GM19372 (cell line): Measurements from ENCODE around the gene ST8SIA1.

Experiments
- ATAC-seq: cut with Tn5 transposase; IDR thresholded peaks from one replicate; pipeline ENCODE4 v1.9.1; 2021; ENCODE audit warnings: mild to moderate bottlenecking, low read depth, moderate library complexity; ENCODE audit not compliant: unreplicated experiment

The ST8SIA1 gene

DNA sequence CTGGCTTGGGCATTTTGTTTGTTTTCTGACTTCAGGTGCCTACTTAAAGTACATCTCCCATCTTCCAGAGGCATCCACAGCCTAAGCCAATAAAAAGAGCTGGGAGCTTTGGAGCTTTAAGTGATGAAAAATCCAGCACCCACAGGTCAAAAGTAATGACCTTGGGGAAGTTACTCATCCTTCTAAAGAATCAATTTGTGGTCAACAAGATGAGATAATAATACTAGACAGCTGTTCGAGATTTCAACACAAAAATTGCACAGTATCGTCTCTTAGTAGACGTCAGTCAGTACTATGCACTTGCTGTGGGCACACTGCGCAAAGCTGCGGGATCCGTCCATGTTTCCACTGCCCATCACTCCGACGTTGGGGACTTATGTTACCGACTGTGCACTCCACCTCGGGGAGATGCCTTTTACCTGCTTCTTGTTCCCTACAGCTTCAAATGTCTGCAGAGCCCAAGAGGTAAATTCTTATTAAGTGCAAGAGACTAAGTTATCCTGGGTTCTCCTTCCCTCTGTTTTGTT lies 1.3 kb downstream of the ST8SIA1 start:
- ATAC-seq: no peak

DNA sequence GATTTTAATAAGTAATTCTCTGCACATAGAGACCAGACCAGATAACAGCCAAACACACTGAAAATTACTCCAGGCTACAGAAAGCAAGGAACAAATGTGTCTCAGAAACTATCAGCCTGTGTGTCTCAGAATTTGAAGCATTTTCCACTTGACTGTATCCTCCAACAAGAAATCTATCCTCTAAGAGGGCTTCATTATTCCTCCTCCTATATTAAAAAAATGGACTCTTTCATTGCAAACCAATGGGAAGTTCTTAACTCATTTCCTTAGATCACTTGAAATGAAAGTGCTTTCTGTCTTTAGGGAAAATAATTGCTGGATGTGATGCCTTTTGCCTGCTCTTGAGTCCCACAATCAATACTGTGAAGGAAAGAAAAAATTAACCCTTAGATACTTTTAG lies 2.3 kb downstream of the ST8SIA1 start:
- ATAC-seq: no peak

DNA sequence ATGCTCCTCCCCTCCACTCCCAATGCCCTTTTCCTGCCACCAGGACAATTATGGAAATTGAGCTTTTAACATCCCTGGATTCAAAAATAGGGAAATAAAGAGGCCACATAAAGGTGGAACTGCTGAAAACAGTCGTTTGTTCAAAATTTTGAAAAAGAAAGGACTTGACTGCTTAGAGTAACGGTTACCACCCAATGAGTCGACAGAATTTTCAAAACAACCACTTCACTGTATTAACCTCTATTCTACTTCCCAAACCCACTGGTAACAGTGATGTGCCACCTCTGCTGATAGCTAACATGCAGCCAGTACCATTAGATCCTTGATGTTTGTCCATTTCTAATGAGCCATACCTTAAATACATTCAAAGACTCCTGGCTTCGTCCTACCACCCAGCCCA lies 4.9 kb downstream of the ST8SIA1 start:
- no peak for ATAC-seq

DNA sequence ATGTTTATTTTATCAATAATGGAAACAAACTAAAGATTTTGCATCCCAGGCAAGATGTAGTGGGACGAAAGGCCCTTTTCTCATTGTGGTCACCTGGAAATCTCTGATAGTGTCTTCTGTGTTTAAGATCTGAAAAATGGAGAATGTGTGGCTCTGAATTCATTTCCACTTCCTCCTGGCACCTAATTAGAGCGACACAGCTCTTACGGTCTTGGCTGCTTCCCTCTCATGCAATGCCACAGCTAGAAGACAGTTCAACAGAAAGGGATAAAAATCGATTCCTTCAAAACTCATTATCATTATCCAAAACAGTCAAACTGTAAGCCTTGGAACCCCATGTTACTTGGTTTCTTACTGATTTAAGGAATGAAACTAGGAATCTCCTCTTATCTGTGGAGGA lies 9.3 kb downstream of the ST8SIA1 start:
- no peak for ATAC-seq

DNA sequence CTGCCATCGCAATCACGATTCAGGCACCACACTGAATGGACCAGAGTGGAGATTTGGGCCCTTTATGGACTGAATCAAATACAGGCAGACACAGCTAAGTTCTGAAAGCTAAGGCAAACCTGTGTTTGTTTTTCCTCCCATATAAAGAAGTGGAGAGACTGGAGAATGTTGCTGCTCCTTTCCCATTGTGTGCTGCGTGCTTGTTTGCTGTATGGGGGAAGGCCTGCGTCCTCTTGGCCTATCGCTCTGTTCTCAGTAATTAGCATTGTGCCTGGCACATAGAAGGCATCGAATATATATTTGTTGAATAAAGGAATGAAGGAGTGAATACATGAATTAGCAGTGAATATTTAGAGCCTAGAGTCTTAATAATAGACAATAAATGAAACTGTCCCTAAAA lies 12.4 kb downstream of the ST8SIA1 start:
- no peak for ATAC-seq

DNA sequence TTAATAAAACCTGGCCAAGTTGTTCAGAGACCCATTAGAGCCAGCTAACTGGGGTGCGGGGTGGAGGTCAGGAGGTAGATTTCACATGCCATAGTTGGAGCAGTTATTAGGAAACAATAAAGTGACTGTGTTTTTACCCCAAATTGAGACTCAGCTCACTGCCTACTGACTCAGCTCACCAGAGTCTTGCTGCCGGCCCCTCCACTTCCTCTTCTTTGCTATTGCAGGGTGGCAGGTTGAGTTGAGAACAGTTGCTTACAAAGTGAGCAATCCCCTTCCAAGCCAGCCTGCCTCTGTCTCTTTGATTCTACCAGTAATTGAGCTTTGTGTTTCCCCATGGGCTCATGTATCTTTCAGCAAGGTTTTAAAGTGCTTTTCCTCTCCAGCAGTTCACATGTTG lies 12.9 kb downstream of the ST8SIA1 start:
- no peak for ATAC-seq

DNA sequence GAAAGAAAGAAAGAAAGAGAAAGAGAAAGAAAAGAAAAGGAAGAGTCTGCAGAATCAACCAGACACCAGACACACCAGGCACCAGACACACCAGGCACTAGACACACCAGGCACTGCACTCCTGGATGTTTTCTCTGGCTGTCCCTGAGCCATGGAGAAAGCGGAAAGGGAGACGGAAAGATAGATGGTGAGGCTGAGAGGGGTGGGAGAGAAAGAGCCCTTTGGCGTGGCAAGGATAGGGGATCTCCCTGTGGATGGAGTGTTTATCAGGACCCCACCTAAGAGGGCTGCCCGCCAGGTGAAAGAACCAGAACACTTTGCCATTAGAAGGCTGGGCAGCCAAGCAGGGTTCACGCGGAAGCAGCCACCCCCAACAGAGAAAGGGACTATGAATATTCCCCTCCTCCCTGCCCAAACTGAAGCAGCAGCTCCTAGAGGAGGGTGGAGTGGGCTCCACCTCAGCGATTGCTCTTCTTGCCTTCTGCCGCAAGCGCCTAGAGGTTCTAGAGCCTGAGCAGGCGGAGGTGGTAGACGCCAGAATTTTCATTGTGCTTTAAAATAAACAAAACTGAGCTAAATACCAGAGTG lies 13.4 kb downstream of the ST8SIA1 start:
- no peak for ATAC-seq

DNA sequence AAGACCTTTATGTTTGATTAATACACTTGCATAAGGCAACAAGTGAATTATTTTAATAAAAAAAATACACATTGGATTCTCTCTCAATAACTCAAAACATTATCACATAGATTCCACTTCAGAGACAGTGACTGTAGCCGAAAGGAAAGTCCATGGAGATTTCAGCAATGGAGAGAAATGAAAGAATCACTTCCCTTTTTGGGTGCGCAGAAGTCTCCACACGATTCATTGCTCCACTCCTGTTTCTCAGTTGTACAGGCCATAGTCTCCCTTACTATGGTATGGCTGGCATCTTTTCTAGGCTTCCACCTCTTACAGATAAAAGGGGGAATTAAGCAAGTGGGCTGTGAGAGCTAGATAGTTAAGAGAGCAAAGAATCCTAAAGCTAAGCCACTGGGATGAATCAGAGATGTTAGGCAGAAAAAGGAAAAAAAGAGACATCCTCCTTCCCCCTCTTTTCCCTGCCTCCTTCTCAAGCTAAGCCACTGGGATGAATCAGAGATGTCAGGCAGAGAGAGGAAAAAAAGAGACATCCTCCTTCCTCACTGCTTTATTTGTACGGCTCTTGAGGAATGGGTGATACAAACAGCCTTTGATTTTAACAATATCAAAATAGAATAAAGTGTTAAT lies 16.3 kb downstream of the ST8SIA1 start:
- no peak for ATAC-seq

DNA sequence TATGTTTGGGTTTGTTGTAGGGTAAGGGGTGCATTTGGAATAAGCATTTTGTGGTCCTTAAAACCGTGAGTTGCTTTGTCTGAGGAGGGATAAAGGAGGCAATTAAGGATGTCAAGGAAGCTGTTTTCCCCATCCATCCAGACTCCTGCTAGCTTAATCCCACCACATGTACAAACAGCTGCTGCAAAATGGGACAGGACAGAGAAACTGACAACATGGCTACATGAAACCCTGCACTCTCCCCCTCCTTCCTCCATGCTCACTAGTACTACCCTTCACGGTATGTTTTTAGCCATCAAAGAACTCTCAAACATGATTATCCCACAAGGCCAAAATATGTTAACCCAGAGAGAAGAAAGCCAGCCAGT lies 20.6 kb downstream of the ST8SIA1 start:
- no peak for ATAC-seq

DNA sequence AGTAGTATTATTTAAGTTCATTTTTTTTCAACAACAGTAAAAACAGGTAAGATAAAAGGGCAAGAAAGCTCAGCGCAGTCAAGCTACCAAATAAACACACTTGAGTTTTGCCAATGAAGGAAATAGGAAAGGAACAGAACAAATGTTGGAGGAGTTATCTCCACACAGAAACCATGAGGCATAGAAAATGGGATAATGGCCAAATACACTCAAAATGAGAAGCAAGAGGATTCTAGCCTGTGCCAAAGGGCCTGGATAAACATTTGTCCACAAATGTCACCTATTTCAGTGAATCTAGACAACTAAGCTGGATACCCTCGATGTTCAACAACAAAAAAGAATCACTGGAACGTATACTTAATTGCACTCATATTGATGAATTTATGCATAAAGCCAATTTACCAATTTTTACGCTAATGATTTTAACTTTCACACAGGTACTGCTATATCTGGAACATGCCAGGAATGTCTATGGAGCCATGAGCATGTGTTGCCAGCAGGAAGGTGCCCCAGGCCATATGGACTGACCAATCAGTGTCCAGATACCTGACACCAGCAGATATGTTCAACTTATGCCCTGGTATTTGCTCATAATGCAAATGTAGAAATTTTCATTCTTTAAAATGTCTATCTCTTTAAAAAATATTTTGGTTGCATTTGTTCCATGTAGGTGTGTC lies 21.1 kb downstream of the ST8SIA1 start:
- ATAC-seq: no peak

DNA sequence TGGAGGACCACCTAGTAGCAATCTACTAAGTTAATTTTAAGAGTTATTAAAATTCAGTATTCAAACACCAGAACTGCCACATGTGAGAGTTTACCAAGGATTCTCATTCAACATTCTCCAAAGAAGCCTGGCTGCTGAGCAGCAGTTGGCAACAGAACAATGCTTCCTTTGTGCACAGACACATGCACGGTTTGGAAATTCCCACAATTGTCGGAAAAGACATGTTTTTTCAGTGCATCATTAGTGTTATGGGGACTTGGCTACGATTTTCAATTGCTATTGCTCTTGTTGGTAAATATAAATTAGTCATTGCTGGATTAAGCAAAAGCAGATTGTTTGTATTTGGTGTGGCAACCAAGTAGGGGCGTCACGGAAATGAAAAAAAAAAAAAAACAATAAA lies 22.2 kb downstream of the ST8SIA1 start:
- ATAC-seq: no peak

DNA sequence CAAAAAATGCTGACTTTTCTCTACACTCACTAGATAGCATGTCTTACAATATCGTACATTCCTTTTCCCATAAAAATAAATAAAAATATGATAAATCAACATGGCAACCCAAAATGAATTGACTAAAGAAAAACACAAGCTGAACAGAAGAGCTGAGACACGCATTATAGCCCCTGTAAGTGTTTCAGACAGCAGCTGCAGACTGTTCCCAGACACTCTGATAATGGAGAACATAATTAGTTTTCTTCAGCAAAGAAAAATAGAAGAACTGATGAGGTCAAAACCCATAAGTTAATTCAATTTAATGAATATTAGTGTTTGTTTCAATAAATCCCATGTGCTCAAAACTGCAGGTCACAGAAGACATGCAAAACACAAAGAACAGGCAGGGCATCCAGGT lies 23.8 kb downstream of the ST8SIA1 start:
- ATAC-seq: no peak

DNA sequence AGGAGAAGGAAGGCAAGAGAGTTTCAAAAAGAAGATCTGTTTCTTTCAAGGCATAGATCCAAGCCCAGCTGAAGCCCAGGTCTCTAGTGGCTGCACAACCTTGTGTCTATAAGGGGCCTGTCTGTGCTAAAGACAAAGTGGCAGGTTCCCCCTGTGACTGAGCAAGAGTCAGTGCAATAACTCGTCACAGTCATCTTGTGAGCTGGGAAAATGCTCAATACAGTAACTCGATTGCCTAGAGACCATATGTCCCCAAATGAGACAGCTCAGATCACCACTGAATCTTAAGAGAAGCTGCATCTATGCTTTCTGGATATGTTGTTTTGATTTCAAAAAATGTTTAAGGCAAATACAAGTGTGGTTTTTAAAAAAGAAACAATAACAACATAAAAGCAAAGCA lies 24.2 kb downstream of the ST8SIA1 start:
- ATAC-seq: no peak

DNA sequence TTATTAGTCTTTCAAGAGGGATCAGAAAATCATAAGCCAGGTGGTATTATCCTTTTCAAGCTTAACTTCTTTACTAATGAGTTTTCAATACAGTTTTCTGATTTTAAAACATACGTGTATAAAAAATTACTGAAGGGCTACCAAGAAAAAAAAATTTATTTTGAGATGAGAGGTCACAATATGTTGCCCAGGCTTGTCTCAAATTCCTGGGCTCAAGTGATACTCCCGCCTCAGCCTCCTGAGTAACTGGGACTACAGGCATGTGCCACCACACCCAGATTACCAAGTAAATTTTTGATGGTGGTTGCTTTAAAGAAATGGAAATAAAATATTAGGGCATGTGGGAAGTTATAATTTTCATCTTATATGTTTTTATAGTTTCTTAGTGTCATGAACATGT lies 26.7 kb downstream of the ST8SIA1 start:
- ATAC-seq: no peak

DNA sequence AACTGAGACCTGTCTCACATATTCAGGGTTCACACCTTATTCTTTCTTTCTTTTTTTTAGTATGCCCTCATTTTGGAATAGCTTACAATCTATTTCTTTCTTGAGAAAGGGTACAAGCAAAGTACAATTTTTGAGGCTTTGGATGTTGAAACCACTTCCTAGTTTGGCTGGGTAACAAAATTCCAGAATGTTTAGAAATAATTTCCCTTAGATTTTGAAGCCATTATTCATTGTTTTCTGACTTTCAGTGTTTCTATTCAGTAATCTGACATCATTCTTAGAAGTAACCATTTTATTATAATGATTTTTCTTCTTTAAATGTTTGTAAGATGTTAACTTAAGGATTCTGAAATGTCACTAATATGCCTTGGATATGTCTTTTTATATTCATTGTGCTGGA lies 28.2 kb downstream of the ST8SIA1 start:
- no peak for ATAC-seq

DNA sequence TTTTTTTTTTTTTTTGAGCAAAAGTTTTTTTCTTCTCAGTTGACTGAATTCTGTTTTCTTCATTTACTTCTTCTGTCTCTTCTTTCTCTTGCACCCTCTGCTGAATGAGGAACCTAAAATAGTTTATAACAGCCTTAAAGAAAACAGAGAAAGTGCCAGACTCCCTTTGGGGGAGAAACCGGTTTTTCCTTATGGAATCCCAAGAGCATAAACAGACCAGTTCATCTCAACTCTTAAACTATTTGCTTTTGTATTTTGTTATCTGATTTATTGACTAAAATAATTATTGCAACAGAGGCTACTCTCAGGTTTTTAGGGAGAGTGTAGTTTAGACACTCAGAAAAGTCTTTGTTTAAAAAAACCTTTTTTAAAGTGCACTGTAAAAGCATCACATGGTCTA lies 30.2 kb downstream of the ST8SIA1 start:
- ATAC-seq: no peak

DNA sequence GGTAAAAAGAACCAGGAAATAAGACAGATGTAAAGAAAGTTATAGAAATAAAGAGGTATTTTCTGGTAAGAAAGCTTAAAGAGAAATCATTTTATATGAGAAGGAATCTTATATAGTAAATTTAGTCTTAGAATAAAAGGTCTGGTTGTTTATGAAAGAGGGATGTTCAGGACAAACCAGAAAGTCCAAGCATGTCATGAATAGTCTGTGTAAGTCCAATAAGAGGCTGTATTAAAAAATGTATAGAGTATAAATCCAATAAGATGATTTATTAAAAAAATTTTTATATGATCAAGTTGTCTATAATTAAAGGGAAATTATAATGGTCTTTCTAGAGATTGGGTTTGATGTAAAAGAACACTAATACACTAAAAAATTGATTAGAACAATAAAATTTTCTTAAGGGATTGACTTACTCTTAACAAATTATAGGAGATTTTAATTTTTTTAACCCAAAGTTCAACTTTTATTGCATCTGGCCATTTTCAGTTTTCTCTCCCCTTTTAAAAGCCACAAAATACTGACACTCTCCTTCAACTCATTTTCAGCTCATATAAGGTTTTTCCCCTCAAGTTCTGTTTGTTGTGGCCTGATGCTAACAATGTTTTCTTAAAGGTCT lies 35.1 kb downstream of the ST8SIA1 start:
- no peak for ATAC-seq

DNA sequence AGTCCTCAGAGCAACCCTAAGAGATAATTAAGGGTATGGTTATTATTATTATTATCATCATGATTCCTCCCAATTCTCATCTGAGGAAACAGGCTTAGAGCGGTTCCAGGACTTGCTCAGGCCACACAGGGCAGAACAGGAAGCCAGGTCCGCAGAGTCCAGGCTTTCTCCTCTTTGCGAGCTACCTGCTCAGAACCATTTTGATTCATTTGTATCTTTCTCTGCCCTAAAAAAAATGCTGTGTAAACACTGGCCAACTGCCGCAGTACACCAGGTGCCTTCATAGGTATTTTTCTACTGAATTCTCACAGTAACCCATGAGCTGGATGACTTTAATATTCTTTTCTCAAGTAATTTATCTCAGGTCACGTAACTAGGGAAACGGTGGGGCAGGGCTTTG lies 45.3 kb downstream of the ST8SIA1 start:
- no peak for ATAC-seq

DNA sequence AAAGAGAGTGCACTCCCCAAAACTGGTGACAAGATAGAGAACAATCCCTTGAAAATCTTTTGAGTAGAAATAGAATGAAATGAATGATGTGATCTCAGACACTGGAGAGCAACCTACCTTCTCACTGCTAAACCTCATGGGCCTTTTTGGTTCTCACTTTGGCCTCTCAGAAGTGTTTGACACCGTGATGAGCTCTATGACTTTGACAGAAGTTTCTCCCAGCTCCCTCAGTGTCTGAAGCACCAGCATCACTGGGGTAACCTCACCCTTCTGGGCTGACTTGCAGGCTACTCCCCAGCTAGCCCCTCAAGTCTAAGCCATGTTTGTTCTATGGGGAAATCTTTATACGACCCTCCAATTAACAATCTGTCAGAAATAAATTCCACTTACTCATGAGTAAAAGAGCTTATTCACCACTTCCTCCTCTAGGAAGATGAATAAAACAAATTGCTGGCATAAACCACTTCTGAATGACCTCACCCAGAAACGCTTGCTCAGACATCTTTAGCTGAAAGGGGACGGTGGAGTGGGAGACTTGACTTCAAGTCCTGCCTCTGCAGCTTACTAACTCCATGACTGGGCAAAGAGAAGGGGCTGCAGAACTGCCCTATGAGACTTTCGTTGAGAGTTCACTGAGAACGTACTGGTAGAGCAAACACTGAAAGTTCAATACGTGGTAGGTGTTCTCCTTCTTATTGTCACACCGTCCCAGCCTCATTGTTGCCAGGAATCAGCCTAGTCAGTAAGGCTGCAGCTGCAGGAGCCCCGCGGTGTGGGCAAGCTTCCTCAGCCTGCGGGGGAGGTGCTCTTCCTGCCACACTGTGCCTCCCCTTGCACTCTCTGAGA lies 46.5 kb downstream of the ST8SIA1 start:
- ATAC-seq: no peak

DNA sequence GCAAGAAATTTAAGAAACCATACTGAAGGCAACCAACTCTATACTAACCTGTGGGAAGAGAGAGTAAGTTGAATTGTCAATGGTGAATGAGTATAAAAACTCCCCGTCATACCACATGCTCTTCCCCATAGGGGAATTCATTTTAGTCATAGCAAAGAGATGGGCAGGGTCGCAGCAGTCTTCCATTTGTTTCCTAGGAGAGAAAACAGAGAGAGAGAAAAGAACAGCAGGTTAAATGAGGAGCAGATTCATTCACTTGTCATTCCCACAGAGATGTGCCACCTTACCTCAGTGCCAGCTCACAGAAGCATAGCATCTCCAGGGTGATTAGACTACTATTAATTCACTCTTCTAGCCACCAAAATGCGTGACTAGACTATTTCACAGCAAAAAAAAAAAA lies 47.4 kb downstream of the ST8SIA1 start:
- no peak for ATAC-seq

DNA sequence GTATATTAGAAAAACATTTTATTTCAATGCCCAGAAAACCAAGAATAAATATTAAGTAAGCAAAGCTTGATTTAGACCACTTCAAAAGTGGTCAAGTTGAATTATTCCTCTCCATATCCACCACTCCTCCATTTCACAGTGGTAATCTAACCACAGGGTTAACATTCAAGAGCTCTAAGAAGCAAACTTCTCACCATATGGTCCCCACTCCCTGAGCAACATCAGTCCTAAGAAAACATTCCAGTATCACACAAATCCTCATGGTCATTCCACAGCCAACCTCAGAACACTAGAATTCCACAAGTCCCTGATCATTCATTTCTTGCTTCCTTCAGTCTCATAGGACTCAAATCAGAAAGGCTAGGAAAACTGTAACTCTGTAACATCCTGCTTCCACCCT lies 47.9 kb downstream of the ST8SIA1 start:
- ATAC-seq: no peak
